HG02610 (cell line): Measurements from ENCODE around the gene METRNL.
A peak's percentile ranks its signal among the peaks of the same experiment; 100 is the strongest.
"Not testable (repeated sequence)": the region's sequence is repeated elsewhere in the genome, so short reads cannot be mapped to it uniquely, and the experiment has no call there.

Experiments used
- ATAC-seq: cut with Tn5 transposase; IDR thresholded peaks from one replicate; pipeline ENCODE4 v1.9.1; 2021; ENCODE audit warnings: mild to moderate bottlenecking, moderate library complexity; ENCODE audit not compliant: unreplicated experiment

The METRNL gene, protein sequence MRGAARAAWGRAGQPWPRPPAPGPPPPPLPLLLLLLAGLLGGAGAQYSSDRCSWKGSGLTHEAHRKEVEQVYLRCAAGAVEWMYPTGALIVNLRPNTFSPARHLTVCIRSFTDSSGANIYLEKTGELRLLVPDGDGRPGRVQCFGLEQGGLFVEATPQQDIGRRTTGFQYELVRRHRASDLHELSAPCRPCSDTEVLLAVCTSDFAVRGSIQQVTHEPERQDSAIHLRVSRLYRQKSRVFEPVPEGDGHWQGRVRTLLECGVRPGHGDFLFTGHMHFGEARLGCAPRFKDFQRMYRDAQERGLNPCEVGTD

DNA sequence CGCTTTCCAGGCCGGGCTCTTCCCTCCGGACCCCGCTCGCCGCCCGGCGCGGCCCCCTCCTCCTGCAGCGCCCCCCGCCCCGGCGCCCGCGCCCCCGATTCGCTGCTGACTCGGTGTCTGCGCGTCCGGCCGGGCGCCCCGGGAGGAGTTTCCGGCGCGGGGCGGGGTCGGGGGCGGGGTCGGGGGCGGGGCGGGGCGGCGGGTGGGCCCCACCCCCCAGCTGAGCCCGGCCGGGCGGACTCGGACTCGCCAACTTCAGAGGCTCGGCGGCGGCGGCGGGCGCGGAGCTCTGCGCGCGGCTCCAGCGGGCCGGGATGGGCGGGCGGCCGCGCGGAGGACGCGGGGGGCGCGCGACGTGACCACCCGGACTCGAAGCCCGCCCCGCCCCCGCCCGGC lies at the start of gene METRNL:
Gene METRNL (plus strand): TSS at position 258 of the 396 bp plus-strand sequence. CDS start 207 bp downstream, outside the sequence.
- ATAC-seq = peak; percentile 36

DNA sequence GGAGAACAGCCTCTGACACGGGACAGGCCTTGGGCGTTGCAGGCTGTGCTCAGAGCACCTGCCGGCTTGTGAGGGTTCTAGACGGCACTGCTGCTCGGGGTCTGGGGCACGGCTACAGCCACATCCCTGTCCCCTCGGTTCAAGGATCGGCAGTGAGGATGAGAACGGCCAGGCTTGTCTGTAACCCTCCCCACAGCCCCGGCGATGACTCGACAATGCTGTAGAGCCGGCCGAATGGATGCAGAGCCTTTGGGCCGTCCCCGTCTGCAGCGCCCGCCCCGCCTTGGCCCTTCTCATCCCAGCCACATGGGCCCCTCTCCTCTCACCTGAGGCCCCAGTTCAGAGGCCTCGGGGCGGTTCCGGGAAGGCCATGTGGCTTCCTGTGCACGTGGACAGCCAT lies 49.0 kb upstream of the METRNL start:
- no peak for ATAC-seq

DNA sequence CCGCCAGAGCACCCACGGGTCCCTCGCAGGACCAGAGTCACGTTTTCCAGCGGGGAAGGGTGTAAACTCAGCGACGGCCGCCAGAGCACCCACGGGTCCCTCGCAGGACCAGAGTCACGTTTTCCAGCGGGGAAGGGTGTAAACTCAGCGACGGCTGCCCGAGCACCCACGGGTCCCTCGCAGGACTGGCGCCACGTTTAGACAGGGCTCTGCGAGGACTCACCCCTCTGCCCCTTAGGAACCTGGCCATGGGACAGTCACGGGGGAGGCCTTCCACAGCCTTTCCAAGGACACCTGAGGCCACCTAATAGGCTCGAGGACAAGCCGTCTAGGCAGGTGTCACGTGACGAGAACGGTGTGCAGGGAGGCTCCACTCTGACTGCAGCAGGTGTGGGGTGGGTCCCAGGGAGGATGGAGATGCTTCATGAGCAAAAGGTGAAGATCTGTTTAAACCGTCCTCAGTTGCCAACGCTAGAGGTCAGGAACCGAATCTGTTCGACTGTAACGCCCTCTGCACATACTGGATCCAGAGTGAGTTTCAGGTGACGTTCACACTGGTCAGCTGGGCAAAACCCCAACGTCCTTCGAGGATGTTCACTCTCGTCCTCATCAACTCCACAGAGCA lies 48.0 kb upstream of the METRNL start:
- no peak for ATAC-seq

DNA sequence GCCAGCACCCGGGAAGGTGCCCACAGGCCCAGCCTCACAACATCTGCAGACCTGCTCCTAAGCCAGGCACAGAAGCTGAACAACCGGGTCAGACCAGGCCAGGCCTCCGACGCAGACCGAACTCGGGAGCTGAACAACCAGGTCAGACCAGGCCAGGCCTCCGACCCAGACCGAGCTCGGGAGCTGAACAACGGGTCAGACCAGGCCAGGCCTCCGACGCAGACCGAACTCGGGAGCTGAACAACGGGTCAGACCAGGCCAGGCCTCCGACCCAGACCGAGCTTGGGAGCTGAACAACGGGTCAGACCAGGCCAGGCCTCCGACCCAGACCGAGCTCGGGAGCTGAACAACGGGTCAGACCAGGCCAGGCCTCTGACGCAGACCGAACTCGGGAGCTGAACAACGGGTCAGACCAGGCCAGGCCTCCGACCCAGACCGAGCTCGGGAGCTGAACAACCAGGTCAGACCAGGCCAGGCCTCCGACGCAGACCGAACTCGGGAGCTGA lies 47.4 kb upstream of the METRNL start:
- ATAC-seq = not testable (repeated sequence)

DNA sequence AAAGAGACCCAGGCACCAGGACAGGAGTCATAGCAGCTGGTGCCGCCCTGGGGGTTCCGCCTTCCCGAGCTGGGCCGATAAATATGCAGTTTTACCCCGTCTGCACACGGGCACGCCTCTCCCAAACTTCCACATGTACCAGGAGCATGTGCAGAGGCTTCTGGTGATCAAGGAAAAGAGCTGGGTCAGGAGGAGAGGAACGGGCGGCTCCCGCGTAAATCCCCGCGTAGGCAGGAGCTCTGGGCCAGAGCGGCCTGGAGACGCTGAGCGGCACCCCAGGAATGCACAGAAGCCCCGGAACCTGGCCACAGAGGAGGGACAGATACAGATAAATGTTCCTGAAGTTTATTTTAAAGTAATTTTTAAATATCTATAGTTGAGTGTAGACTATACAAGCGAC lies 46.6 kb upstream of the METRNL start:
- ATAC-seq = no peak

DNA sequence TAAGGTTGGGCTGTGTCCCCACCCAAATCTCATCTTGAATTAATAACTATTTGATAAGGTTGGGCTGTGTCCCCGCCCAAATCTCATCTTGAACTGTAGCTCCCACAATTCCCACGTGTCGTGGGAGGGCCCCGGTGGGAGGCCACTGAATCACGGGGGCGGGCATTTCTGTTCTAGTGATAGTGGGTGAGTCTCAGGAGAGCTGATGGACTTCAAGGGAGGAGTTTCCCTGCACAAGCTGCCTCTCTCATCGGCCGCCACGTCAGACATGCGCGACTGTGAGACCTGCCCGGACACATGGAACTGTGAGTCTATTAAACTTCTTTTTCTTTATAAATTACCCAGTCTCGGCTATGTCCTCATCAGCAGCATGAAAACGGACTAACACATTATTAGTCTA lies 44.9 kb upstream of the METRNL start:
- ATAC-seq = no peak

DNA sequence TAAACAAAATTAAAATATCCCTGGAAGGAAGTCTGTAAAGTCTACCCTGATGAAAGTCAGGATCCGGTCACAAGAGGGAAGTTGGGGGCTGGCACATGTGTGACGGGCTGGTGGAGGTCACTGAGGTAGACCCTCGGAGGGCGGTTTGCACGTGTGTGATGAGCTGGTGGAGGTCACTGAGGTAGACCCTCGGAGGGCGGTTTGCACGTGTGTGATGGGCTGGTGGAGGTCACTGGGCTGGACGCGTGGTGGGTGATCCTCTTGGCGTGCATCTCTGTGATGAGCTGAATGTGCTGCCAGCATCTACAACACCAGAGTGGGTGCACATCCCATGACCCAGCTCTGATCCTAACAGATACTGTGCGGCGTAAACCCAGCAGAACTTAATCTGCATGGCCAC lies 43.7 kb upstream of the METRNL start:
- no peak for ATAC-seq

DNA sequence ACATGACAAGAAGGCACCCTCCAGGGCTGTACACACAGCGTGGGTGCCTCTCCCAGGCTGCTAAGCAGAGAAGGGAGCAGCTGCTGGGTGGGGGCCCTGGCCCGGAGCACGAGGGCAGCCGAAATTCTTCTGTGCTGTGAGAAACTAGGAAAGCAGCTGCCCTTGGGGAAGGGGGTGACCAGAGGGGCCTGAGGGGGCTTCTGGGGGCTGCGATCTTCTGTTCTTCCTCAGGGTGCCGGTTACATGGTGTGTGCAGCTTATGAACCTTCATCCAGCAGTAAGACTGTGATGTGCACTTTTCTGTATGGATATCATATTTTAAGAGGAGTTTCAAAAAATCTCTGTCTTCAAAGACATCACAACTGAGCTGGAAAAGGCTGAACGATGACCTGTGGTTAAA lies 43.2 kb upstream of the METRNL start:
- ATAC-seq = no peak

DNA sequence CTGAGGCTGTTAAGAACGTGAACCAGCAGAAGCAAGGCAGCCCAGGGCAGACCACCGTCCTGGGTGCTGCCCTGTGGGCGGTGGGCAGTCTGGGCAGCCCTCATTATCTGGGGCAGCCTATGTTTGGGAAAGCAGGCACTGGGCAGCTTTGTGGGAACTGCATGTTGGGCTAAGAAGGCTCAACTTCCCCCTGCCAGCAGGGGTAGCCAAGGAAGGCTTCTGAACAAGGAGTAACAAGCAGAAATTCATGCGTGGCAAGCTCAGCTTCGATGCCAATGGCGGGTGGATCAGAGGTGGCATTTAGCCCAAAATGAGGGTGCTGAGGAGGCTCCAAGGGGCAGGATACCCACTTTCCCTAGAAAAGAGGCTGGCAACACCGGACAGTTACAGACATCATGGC lies 42.7 kb upstream of the METRNL start:
- no peak for ATAC-seq

DNA sequence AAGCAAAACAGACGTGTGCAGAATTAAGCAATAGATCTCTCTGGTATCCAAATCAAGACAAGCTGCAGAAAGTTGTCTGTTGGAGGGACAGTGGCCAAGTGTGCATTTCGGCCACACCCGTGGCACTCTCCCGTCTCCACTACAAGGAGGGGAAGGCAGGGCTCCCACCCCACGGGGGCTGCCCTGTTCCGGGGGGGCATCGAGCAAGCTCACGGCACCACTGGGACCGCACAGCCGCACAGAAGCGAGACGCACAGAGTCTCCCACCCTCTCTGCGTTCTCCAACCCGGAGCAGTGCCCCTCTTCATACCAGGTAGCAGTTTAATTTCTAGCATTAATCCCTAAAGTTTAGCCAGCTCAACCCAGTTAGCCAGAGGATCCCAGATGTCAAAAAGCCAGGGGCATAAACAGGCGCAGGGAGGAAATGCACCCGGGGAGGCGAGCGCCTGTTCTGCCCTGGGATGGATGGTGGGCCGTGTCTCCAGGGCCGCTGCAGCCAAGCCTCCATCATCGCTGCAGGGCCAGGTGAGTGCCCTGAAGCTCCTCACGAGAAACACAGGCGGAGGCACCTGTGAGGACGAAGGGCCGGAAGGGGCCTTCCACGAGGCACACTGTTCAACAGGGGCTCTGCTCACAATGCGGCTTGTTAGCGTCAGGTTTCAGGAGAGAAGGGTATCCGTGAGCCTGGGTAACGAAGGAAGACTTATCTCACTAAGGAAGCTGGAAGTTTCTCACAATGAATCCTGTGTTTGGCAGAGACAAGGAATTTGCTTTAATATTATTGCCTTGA lies 42.1 kb upstream of the METRNL start:
- no peak for ATAC-seq

DNA sequence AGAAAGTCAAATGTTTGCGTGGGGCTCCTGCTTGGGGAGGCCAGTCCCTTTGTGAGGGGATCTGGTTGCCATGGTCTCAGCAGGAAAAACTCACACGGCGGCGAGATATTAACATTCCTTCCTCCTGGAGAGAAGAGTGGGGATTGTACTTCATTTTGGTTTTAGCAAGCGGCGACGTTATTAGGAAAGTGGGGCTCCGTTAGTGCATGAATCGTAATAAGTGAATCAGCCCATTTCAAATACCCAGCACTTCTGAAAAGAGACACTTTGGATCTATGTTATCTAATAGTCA lies 41.6 kb upstream of the METRNL start:
- ATAC-seq = no peak

DNA sequence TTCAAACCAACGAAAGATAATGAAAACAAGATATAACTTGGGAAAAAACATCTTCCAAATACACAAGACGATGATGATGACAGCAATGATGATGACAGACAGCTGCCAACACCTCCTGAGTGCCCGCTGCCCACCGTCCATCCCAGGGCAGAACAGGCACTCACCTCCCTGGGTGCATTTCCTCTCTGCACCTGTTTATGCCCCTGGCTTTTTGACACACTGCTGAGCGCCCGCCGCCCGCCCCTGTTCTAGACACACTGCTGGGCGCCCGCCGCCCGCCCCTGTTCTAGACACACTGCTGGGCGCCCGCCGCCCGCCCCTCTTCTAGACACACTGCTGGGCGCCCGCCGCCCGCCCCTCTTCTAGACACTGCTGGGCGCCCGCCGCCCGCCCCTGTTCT lies 40.4 kb upstream of the METRNL start:
- ATAC-seq = not testable (repeated sequence)

DNA sequence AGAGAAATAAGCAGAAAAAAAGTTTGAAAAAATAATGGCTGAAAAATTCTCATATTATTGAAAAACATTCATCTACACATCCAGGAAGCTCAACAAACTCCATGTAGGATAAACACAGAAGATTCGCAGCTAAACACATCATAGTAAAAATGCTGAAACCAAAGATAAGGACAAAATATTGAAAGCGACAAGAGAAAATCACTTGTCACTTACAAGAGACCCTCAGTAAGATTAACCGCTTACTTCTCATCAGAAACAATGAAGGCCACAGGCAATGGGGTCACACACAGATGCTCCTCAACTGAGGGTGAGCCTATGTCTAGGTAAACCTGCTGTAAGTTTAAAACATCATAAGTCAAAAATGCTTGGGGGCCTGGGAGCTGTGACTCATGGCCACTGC lies 38.1 kb upstream of the METRNL start:
- no peak for ATAC-seq

DNA sequence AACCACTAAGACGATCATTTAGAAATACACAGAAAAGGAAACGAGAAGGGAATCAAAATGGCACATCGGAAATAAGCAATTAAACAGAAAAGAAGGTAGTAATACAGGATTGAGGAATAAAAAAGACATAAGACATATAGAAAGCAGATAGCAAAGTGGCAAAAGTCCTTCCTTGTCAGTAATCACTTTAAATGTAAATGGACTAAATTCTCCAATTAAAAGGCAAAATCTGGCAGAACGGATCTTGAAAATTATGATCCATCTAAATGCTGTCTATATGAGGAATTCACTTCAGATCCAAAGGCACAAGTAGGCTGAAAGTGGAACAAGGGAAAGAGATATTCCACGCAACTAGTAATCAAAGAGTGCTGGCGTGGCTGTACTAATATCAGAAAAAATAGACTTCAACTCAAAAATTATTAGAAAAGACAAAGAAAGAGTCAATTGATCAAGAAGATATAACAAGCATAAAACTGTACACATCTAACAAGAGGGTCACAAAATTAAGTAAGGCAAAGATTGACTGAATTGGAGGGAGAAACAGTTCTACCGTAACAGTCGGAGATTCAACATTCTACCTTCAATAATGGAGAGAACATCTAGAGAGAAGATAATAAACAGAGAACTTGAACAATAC lies 36.8 kb upstream of the METRNL start:
- ATAC-seq = no peak

DNA sequence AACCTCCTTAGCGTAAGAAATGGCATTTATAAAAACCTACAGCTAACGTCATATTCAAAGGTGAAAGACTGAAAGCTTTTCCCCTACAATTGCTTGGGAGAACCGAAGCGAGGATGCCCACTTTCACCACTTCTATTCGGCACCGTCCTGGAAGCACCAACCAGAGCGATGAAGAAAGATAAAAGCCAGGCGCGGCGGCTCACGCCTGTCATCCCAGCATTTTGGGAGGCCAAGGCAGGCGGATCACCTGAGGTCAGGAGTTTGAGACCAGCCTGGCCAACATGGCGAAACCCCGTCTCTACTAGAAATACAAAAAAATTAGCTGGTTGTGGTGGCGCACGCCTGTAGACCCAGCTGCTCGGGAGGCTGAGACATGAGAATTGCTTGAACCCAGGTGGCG lies 34.9 kb upstream of the METRNL start:
- not testable (repeated sequence) for ATAC-seq

DNA sequence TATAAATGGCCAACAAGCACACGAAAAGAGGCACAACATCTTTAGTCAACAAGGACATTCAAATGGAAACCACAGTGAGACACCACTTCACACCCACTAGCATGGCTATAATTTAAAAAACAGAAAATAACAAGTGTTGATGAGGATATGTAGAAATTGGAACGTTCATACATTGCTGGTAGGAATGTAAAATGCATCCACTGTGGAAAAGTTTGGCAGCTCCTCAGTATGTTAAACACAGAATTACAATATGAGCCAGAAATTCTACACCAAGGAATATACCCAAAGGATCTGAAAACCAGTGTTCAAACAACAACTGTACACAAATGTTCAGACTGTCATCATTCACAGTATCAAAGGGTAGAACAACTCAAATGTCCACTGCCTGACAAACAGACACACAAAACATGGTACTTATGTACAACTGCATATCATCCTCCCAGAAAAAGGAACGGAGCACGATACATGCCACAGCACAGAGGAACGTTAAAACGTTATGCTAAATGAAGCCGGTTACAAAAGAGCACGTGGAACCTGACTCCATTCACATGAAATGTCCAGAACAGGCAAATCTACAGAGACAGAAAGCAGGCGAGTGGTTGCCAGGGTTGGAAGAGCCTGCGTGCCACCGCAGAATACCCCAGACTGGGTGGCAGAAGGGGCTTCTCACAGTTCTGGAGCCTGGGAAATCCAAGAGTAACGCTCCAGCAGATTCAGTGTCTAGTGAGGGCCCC lies 32.8 kb upstream of the METRNL start:
- ATAC-seq = no peak

DNA sequence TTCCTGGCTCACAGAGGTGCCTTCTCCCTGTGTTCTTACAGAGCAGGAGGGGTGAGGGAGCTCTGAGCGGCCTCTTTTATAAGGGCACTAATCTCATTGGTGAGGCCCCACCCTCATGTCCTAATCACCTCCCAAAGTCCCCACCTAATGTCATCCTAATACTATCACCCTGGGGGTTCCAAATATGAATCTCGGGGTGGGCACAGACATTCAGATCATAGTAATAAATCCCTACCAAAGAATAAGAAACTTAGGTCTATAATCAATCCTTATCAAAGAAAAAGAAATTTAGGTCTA lies 32.3 kb upstream of the METRNL start:
- no peak for ATAC-seq

DNA sequence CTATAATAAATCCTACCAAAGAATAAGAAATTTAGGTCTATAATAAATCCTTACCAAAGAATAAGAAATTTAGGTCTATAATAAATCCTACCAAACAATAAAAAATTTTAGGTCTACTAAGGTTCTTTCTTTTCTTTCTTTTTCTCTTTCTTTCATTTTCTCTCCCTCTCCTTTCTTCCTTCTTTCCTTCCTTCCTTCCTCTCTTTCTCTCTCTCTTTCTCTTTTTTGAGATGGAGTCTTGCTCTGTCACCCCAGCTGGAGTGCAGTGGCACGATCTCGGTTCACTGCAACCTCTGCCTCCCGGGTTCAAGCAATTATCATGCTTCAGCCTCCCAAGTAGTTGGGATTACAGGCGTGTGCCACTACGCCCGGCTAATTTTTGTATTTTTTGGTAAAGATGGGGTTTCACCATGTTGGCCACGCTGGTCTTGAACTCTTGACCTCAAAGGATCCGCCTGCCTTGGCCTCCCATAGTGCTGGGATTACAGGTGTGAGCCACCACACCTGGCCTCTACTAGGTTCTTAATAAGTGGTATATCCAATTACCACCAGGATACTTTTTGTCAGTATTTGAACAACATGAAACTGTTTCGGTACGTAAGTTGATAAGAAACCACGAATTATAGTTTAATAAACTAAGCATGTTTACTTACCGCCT lies 31.5 kb upstream of the METRNL start:
- not testable (repeated sequence) for ATAC-seq

DNA sequence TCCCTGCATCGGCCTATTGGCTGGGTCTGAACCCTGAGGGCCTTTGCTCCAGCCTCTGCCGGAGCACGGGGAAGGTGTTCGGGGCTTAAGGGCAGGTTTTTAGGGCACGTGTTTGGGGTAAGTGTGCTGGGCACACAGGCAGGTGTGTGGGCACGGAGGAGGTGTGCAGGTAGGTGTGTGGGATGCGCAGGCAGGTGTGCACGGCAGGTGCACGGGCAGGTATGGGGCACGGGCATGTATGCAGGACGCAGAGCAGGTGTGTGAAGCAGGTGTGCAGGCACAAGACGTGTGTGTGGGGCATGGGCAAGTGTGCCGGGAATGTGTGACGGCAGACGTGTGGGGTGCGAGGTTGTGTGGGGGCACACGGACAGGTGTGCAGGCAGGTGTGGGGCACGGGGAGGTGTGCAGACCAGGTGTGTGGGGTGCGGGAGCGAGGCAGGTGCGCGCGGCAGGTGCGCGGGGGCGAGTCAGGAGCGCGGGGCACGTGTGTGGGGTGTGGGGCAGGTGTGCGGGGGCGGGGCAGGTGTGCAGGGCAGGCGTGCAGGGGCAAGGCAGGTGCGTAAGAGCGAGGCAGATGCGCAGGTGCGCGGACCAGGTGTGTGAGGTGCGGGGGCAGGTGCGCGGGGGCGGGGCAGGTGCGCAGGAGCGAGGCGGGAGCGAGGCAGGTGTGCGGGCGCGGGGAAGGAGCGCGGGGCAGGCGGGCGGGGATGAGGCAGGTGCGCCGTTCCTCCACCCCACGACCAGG lies 28.6 kb upstream of the METRNL start:
- ATAC-seq = no peak
